Stimulated activated CD8-positive, alpha-beta memory T cell treated with anti-CD3 and anti-CD28 coated beads, Interleukin-7, amount 100 ng/mL, for 1 hour (primary cell): ENCODE measurements around the gene CCDC91.
"Not testable (repeated sequence)": the region's sequence is repeated elsewhere in the genome, so short reads cannot be mapped to it uniquely, and the experiment has no call there.

Experiments used
- DNase-seq, 2 donors: peaks; one replicate each; pipeline ENCODE4 v3.0.0-alpha.2; 2020; ENCODE audit warnings: low read depth in 2 of 2

The CCDC91 gene

GRCh38 chr12:28180786-28181185 is 9.5 kb upstream of the CCDC91 start:
- no peak for DNase-seq

DNA sequence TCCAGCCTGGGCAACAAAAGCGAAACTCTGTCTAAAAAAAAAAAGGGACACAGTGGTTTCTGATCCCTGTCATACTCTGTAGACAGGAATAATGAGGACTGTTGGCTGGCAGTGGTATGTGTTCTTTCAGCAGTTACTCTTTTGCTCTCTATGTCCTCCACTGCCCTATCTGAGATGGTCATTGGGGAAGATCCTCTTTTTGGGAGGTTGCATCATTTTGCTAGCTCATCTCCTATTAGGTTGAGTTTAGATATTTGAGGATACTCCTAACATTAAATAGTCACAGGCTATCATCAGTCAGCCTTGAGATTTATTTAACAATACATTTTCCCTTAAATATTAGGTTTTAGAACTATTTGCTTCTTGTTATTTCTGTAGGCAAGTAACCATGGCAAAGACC is 5.9 kb upstream of the CCDC91 start:
- DNase-seq: no peak

DNA sequence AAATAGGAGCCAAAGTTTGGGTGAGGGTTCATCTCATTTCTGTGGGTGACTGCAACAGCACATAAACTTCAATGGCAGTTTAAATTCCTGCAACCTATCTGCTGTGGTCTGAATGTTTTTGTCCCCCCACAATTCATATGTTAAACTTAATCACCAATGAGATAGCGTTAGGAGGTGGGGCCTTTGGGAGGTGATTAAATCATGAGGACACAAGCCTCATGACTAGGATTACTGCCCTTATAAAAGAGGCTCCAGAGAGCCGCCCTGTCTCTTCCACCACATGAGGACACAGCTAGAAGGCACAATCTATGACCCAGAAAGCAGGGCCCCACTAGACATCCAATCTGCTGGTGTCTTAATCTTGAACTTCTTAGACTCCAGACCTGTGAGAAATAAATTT is 3.8 kb upstream of the CCDC91 start:
- DNase-seq: no peak

DNA sequence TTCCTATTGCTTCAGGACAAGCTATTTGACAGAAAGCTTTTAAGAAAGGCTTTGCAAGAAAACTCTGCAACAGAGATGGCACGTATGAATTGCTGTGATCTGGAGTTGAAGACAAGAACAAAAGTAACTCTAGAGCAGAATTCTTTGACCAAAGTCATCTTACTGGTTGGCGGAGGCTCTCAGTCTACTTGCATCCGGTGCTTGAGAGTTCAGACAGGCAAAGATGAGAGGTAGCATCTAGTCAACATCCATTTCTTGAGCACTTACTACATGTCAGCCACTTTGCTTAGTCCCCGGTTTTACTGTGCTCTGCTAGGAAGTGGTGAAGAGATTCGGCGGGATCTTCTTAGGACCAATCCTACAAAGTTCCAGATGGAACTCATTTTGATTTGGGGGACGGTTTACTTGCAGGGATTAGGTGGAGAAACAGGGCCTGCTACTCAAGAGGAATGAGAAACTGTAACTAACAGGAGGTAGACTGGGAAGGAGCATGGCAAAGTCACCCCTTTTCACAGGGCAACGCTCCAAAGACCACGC is 404 bp upstream of the CCDC91 start:
- no peak for DNase-seq

DNA sequence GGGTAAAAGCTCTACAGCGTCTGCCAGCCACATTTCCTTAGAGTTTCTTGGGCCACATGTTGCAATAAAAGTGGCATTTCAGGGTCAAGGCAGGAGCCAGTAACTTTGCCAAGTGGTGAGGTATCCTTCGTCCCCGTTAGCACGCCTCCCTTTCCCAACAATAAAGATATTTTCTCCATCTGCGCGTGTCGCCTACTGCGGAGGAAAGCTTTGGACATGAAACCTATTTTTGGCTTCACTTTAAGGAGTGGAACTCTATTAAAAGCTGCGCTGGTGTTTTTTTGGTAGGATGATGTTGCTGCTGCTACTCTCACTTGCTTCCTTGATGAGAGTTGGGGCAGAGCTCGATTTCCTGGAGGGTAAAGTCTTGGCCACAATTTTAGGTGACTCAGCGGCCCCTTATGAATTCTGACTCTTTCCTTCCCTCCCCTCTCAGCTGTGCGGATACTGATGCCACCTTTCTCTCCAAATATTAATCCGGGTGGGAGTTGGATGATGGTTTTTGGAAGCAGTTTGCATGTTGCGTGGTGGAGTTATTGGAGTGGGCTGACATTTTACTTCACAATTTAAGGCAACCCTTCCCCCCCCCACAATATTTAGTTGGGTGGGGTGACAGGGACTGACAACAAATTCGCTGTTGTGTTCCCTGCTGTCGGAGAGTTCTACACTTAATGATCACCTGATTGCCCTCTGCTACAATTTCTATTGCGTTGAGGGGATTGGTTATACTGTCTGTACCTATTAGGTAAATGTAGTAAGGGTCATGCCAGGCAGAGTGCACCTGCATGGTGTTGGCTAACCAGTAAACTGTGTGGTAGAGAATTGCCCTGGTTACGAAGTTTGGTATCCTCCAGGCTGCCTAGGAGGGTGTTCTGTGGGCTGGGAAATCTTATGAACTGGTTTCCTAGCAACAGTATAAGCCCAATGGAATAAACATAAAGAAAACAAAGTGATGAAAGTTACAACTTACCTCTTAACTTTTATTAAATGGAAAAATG is 1.1 kb downstream of the CCDC91 start:
- no peak for DNase-seq

DNA sequence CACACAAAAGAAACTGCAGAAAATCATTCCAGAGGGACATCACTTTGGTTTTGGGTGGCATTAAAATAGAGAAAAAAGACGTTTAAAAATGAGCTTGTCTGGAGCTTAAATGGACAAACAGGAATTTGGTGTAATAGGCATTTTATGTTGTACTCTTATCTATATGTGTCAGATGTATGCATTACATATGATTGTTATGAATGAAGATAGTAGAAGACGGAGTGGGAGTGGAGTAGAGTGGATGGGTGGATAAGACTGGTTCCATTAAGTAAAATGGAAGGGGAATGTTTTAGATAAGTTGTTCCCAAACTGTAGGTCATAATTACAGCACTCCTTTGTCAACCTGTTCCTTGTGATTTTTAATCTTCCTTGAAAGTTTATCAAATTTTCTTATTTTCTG is 1.9 kb downstream of the CCDC91 start:
- DNase-seq: no peak

GRCh38 chr12:28194621-28195020 is 4.4 kb downstream of the CCDC91 start:
- not testable (repeated sequence) for DNase-seq

DNA sequence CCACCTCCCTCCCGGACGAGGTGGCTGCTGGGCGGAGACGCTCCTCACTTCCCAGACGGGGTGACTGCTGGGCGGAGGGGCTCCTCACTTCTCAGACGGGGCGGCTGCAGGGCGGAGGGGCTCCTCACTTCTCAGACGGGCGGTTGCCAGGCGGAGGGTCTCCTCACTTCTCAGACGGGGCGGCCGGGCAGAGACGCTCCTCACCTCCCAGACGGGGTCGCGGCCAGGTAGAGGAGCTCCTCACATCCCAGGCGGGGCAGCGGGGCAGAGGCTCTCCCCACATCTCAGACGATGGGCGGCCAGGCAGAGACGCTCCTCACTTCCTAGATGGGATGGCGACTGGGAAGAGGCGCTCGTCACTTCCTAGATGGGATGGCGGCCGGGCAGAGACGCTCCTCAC is 10.9 kb downstream of the CCDC91 start:
- DNase-seq: not testable (repeated sequence)

GRCh38 chr12:28202374-28203130 is 12.3 kb downstream of the CCDC91 start:
- no peak for DNase-seq

DNA sequence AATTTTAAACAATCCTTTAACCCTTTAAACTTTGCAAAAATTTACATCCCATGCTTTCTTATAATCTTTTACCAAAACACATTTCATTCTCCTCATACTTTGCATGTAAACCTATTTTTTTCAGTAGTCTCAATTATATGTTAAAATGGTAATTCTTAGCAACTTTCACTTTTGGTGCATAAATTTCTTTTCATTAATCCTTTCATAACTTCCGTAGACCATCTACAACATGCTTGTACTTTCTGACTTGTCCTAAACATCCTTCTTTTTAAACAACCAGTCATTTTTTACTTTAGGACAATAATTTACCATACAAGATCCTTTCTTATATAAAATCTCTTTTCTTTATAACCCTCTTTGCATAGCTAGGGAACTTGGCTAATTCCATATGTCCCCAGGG is 19.5 kb downstream of the CCDC91 start:
- DNase-seq: no peak

- no peak for DNase-seq
Observed at GRCh38 chr12:28212182-28212581, 21.9 kb downstream of the CCDC91 start.

DNA sequence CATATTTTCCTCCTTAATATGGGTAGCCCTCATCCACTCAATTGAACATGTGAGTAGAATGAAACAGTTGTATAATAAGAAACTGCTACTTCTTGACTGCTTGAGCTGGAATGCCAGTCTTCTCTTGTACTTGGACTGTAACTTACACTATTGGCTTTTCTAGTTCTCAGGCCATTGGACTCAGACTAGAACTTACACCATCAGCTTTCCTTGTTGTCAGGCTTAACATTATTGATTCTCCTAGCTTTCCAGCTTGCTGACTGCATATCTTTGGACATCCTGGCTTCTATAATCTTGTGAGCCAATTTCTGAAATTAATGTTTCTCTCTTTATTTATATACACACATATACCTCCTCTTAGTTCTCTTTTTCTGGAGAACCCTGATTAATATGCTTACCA is 24.8 kb downstream of the CCDC91 start:
- no peak for DNase-seq

DNA sequence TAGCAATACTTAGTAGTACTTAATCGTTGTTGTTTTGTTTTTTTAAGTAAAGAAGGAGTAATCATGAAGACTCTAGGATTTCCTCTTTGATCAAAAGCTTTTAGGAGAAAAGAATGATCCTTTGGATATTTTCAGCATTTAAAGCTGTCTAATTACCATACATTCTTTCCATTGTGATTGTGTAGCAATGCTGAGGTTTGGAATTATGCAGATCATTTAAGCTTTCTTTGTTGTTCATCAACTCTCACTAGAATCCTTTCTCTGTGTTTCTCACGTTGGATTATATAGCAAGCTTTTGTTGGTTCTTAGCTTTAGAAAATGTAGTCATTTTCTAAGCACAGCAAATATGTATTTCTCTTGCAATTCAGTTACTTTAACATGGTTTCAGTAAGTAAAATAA is 25.8 kb downstream of the CCDC91 start:
- no peak for DNase-seq

DNA sequence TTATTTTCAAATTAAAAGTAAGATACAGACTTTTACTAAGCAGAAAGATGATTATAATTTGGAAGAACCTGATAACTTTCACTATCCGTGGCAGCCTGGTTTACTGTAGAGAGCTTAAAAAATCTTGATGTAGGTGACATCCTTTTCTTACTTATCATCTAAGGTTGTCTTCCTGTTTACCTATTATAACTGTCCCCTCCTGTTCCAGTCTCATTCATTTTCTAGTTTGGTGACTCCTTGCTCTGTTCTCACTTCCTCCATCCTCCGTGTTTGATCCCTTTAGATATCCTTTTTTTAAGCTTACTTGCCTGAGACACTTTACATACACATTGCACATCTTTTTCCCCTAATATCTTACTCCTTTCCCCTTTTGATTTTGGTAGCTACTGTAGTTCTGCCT is 27.5 kb downstream of the CCDC91 start:
- no peak for DNase-seq

DNA sequence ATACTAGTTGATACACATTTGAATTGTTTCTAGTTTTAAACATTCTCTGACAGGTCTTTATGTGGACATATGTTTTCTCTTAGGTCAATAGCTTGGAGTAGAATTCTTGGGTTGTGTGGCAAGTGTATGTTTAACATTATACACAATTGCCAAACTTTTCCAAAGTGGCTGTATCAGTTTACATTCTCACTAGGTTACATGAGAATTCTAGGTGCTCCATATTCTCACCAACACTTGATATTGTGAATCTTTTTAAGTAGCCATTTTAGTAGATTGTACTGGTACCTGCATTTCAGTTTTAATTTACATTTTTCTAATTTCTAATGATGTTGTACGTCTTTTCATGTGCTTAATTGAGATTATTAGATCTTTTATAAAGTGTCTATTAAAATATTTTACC is 28.6 kb downstream of the CCDC91 start:
- DNase-seq: no peak

- no peak for DNase-seq
Observed at GRCh38 chr12:28219827-28220226, 29.6 kb downstream of the CCDC91 start.

DNA sequence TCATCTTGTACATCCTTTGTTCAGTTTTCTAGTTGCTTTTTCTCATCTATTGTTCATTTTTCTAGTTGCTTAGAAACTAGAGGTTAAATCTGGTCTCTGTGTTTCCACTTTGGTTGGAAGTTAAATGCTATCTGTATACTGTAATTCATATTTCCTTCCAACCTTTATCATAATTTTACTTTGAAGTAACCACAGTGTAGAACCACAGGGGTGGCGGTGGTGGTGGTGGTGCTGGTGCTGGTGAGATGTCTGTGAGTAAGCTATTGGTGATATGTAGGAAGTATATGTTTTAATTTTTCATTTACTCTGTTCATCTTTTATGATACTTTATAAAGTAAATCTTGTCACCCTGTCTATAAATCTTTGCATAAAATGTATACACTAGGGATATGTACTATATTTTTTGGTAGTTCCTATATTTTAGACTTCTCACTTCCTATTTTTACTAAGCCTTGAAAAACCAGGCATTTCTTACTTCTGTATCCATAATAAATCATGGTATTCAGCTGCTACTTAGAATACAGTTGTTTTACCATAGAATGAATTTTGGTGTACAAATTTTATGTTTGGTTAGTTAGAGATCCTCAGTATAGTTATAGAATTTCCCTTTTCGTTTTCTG is 31.9 kb downstream of the CCDC91 start:
- peak; percentile 5 to 29 for DNase-seq

DNA sequence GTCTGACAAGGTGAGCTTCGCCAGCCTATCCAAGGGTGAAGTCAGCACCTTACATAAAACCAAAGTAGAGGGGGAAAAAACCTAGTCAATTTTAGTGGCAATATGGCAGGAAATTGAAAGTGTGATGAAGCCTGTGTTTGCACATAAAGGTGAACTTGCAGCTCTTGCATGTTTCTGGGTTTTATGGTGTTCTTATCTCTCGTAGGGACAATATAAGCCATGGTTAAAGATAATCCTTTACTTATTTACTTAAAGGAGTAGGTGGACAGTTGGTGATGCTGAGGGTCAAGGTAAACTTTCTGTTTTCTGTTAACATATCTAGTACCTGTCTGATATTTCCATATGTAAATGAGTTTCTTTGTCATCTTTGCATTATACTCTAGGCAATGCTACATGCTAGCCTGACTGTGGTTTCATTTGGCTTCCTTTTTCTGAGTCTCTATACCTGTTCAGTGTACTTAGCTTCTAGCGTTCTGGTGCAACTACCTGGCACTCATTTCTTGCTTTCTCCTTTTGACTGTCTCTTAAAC is 32.8 kb downstream of the CCDC91 start:
- no peak for DNase-seq

DNA sequence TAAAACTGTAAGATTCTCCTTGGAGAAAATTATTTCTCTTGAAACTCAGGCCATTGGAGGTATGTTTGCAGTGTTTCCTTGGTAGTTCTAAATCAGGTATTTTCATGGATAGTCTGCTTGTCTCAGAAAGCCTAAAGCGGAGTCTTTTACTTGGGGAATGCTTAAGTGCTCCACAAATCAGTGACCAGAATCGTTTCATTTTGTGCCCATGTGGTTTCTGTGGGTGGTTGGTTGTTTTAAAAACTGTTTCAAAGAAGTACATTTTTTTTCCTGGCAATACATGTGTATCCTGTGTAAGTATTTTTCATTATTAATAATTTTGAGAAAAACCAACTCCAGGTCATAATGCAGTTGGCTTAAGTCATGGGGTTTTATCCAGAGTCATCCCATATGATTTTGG is 33.6 kb downstream of the CCDC91 start:
- no peak for DNase-seq

GRCh38 chr12:28226705-28227104 is 36.4 kb downstream of the CCDC91 start:
- no peak for DNase-seq

- DNase-seq: no peak
Observed at GRCh38 chr12:28227251-28227650, 37.0 kb downstream of the CCDC91 start.

DNA sequence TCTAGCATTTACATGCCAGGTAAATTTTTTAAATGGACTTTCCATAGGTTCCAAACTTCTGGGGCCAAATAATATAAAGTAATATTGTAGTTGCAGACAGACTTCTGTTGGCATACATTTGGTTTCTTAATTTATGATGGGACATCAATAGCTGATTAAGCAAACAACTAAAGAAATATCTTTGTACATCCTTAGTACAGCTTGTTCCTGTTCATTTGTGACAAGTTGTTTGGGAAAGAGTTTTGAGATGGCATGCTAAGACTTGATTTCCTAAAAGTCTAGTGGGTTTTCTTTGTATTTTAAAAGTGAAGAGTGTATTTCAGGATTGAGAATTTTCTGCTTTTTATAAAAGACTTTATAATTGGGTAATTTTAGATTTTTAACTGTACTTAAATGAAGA is 41.0 kb downstream of the CCDC91 start:
- DNase-seq: no peak
